ENCODE measurements around the gene LTBP2.
"Not testable (repeated sequence)": the region's sequence is repeated elsewhere in the genome, so short reads cannot be mapped to it uniquely, and the experiment has no call there.

LTBP2 gene

GRCh38 chr14:74474376-74474775 is 137.7 kb downstream of the LTBP2 start:
- DNase-seq: peak in 1 of 2 experiments; percentile 6

- DNase-seq: no peak
These were observed 139.4 kb downstream of the LTBP2 start for GRCh38 chr14:74472601-74473000.

- no peak for DNase-seq
These were observed 142.2 kb downstream of the LTBP2 start for GRCh38 chr14:74469548-74470518.

GRCh38 chr14:74468513-74468912 is 143.5 kb downstream of the LTBP2 start:
- DNase-seq: no peak

GRCh38 chr14:74465335-74465734 is 146.7 kb downstream of the LTBP2 start:
- no peak for DNase-seq

GRCh38 chr14:74464785-74465184 is 147.3 kb downstream of the LTBP2 start:
- no peak for DNase-seq

- DNase-seq: no peak
These were observed 148.3 kb downstream of the LTBP2 start for GRCh38 chr14:74463697-74464096.

- no peak for DNase-seq
These were observed 149.0 kb downstream of the LTBP2 start for GRCh38 chr14:74462993-74463392.

- no peak for DNase-seq
These were observed 152.1 kb downstream of the LTBP2 start for GRCh38 chr14:74459976-74460375.

- DNase-seq: peak in 1 of 2 experiments; percentile 32
These were observed 152.6 kb downstream of the LTBP2 start for GRCh38 chr14:74459289-74459946.

GRCh38 chr14:74457565-74457895 is 154.5 kb downstream of the LTBP2 start:
- DNase-seq: no peak

GRCh38 chr14:74456684-74457564 is 155.1 kb downstream of the LTBP2 start:
- DNase-seq: no peak

- not testable (repeated sequence) for DNase-seq
These were observed 157.6 kb downstream of the LTBP2 start for GRCh38 chr14:74454397-74454796.

All from NCI-H446 (cell line).